OCI-LY7 (cell line): Measurements from ENCODE around the gene DICER1. TPM values are rescaled to one million over a fixed set of nuclear protein-coding genes. Genes with fewer than 3 reads are reported as not detected.

Experiments
- BruUV-seq: library from RNA; stranded (reverse); fragments of 400-500 nt; replicated peaks from 2 replicates; lab custom pipeline; 2021; lab: Mats Ljungman, UMichigan
- CTCF ChIA-PET: fragments of 300-600 bp; sonication (Branson Sonifier 250); formaldehyde crosslinking; loops from one replicate; lab custom pipeline; 2022; ENCODE audit warnings: antibody characterized with exemption; ENCODE audit not compliant: unreplicated experiment; lab: Charles Lee
- POLR2A ChIA-PET: fragments of 300-600 bp; sonication (Branson Sonifier 250); formaldehyde crosslinking; loops from one replicate; lab custom pipeline; 2022; ENCODE audit warnings: antibody characterized with exemption; lab: Charles Lee
- DNase-seq: peaks from one replicate; pipeline ENCODE4 v3.0.0-alpha.2; 2015; ENCODE audit warnings: low spot score
- H2AFZ ChIP-seq: fragments of 200-600 bp; sonication (generic), shearing (Covaris generic); 2 replicates; pipeline ENCODE4 v1.6.1; 2014; ENCODE audit warnings: mild to moderate bottlenecking, antibody characterized with exemption, low read length, moderate library complexity
- H3K27ac ChIP-seq: fragments of 200-600 bp; sonication (generic); 2 replicates; pipeline ENCODE4 v1.5.1; 2014; ENCODE audit warnings: mixed run types, low read depth, mild to moderate bottlenecking, moderate library complexity, low read length, inconsistent platforms; ENCODE audit not compliant: poor library complexity, severe bottlenecking
- H3K36me3 ChIP-seq: fragments of 200-600 bp; sonication (generic); 2 replicates; pipeline ENCODE4 v1.6.1; 2014; ENCODE audit warnings: mild to moderate bottlenecking, antibody characterized with exemption, low read length, moderate library complexity, mixed read lengths; ENCODE audit not compliant: insufficient read depth
- H3K4me1 ChIP-seq: fragments of 200-600 bp; sonication (generic); 2 replicates; pipeline ENCODE4 v1.5.1; 2014; ENCODE audit warnings: mild to moderate bottlenecking, low read length; ENCODE audit not compliant: insufficient read depth, poor library complexity, severe bottlenecking
- H3K4me2 ChIP-seq: fragments of 200-600 bp; sonication (generic); 2 replicates; pipeline ENCODE4 v1.6.1; 2014; ENCODE audit warnings: mild to moderate bottlenecking, low read length
- H3K4me3 ChIP-seq: fragments of 200-600 bp; sonication (generic); 2 replicates; pipeline ENCODE4 v1.5.1; 2014; ENCODE audit warnings: mild to moderate bottlenecking, low read depth, low read length; ENCODE audit not compliant: poor library complexity, severe bottlenecking
- H3K79me2 ChIP-seq: fragments of 200-600 bp; sonication (generic); 2 replicates; pipeline ENCODE4 v1.6.1; 2016; ENCODE audit warnings: low read depth, mild to moderate bottlenecking, low read length, moderate library complexity, mixed read lengths; ENCODE audit not compliant: insufficient read depth
- H3K9me2 ChIP-seq: fragments of 200-600 bp; sonication (generic); 2 replicates; pipeline ENCODE4 v1.6.1; 2016; ENCODE audit warnings: mild to moderate bottlenecking, low read length, mixed read lengths; ENCODE audit not compliant: insufficient read depth
- H3K9me3 ChIP-seq: fragments of 200-600 bp; sonication (generic); 2 replicates; pipeline ENCODE4 v1.6.1; 2014; ENCODE audit warnings: mild to moderate bottlenecking, mixed run types, low read length, mixed read lengths
- H4K20me1 ChIP-seq: fragments of 200-600 bp; sonication (generic); 2 replicates; pipeline ENCODE4 v1.6.1; 2014; ENCODE audit warnings: mild to moderate bottlenecking, antibody characterized with exemption, low read length, moderate library complexity, mixed read lengths; ENCODE audit not compliant: insufficient read depth
- EZH2phosphoT487 ChIP-seq: fragments of 200-600 bp; sonication (generic); IDR thresholded peaks from 2 replicates; pipeline ENCODE4 v1.6.1; 2018; ENCODE audit warnings: low read depth, borderline replicate concordance, mild to moderate bottlenecking, mixed run types, antibody characterized with exemption, low read length, moderate library complexity, mixed read lengths
- intact Hi-C: fragments of 100-400 bp; cut with micrococcal nuclease; formaldehyde crosslinking; loops from one replicate; pipeline ENCODE4 v1.10.0; 2022; ENCODE audit not compliant: unreplicated experiment
- total RNA-seq, 2 experiments: library from RNA; depleted of rRNA in 1 of 2; stranded (reverse); fragments of >200 nt in 1 of 2; shearing (Covaris generic) in 1 of 2; gene quantifications; 2 replicates each; pipeline ENCODE4 v1.2.3, GENCODE V29; 2014 to 2022
- TF ChIP-seq, protein P1 (sequence below): fragments of 200-600 bp; sonication (generic); conservative IDR thresholded peaks from 2 replicates; pipeline ENCODE4 v1.5.1; 2014; ENCODE audit warnings: mild to moderate bottlenecking, antibody characterized with exemption, low read length, moderate library complexity, mixed read lengths

Gene DICER1
- total RNA-seq, 2 experiments from 2014 or later, result 60.3 to 62.2 TPM

GRCh38 chr14:95155045-95155444, 2.3 kb downstream of the DICER1 start:
- Histone ChIP-seq H3K9me3 (peaks cover 5% of the 10 kb centered on the region; the same call in 1 of the 2 replicates), H3K4me3 (peak overlapping the region; percentile 78), H3K4me1 (peaks cover 57% of the 10 kb centered on the region), H3K36me3 (peaks cover 9% of the 10 kb centered on the region), H3K79me2 (peaks cover 67% of the 10 kb centered on the region), H3K4me2 (peak overlapping the region; percentile 80), H2AFZ (no peak overlapping the region), H3K9me2 (no peaks in the 10 kb centered on the region), H4K20me1 (peaks cover 34% of the 10 kb centered on the region), H3K27ac (no peak overlapping the region)
- CTCF ChIA-PET, result no interaction called here
- intact Hi-C loops, result loop anchor here (5.0 to 10.0 kb wide), 3 partner anchors 110 to 1200 kb away; no protein-coding TSS in a partner anchor
- no TSS peak for BruUV-seq
- no peak for TF ChIP-seq EZH2phosphoT487
- TF ChIP-seq, protein P1, sequence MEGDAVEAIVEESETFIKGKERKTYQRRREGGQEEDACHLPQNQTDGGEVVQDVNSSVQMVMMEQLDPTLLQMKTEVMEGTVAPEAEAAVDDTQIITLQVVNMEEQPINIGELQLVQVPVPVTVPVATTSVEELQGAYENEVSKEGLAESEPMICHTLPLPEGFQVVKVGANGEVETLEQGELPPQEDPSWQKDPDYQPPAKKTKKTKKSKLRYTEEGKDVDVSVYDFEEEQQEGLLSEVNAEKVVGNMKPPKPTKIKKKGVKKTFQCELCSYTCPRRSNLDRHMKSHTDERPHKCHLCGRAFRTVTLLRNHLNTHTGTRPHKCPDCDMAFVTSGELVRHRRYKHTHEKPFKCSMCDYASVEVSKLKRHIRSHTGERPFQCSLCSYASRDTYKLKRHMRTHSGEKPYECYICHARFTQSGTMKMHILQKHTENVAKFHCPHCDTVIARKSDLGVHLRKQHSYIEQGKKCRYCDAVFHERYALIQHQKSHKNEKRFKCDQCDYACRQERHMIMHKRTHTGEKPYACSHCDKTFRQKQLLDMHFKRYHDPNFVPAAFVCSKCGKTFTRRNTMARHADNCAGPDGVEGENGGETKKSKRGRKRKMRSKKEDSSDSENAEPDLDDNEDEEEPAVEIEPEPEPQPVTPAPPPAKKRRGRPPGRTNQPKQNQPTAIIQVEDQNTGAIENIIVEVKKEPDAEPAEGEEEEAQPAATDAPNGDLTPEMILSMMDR, result no peak
- POLR2A ChIA-PET, result interaction anchor here (0.6 to 1.8 kb wide), 3 partner anchors 11 to 675 kb away, joined by 3 to 7 read pairs (median 5); no protein-coding TSS in a partner anchor
- no peak for DNase-seq

DNA sequence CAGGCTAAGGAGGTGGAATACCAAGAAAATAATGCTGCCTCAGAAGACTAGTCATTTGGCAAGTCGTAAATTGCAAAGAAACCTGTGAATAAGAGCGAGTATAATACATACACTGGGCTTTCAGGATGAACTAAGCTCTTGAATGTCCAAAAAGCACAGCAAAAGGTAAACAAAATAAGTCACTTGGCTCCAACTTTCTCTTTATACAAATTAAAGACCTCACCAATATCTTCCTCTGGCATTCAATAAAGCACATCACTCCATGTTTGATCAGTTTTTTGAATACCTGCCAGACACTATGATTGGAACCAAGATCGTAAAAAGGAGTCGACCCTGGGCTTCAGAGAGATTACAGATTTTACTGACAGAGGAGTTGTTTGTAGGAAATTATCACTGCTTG, 3.5 kb downstream of the DICER1 start:
- no peak for DNase-seq
- Histone ChIP-seq H3K79me2 (peaks cover 79% of the 10 kb centered on the region), H4K20me1 (peaks cover 34% of the 10 kb centered on the region), H3K9me2 (no peaks in the 10 kb centered on the region), H3K36me3 (peaks cover 9% of the 10 kb centered on the region), H3K27ac (no peak overlapping the region), H2AFZ (no peak overlapping the region), H3K9me3 (peaks cover 5% of the 10 kb centered on the region; the same call in 1 of the 2 replicates), H3K4me3 (no peak overlapping the region), H3K4me1 (peaks cover 56% of the 10 kb centered on the region), H3K4me2 (peak overlapping the region; percentile 80)
- intact Hi-C loops, result loop anchor here (10.0 kb wide), 2 partner anchors 111 to 1199 kb away; no protein-coding TSS in a partner anchor
- ChIA-PET POLR2A (interaction anchor here (0.7 to 1.4 kb wide), 2 partner anchors 11 to 65 kb away, joined by 4 to 6 read pairs; no protein-coding TSS in a partner anchor), CTCF (no interaction called here)
- BruUV-seq, result no TSS peak
- TF ChIP-seq EZH2phosphoT487, result no peak
- TF ChIP-seq, protein P1, result no peak

DNA sequence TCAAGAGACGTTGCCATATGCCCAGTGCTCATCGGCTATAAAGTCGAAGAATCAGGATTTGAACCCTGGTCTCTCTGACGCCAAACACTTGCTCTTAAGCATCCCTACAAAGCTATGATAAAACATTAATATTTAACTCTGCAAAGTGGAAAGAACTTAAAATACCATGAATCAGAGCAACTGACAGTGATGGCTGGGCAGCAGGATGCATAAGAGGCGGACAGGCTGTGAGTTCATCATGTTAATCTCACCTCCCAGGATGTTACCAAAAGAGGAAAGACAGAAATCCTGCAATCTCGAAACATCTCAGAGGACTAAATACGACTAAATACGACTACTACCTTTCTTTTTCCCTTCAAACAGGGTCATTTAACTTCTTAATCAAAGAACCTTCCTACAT, 5.8 kb downstream of the DICER1 start:
- BruUV-seq, result no TSS peak
- peak overlapping the region; percentile 23 for H3K4me2 ChIP-seq
- POLR2A ChIA-PET, result interaction anchor here (0.5 to 0.7 kb wide), 2 partner anchors 99 to 275 kb away, joined by 4 to 6 read pairs; no protein-coding TSS in a partner anchor

More for the DNA sequence above, 5.8 kb downstream of the DICER1 start:
- H3K4me3 ChIP-seq, result no peak overlapping the region
- no peak for DNase-seq
- intact Hi-C loops, result loop anchor here (10.0 kb wide), 2 partner anchors 113 to 1197 kb away; no protein-coding TSS in a partner anchor
- H3K9me2 ChIP-seq, result no peaks in the 10 kb centered on the region
- H3K27ac ChIP-seq, result no peak overlapping the region
- CTCF ChIA-PET, result no interaction called here
- peaks cover 47% of the 10 kb centered on the region for H3K4me1 ChIP-seq
- H3K79me2 ChIP-seq, result peaks cover 100% of the 10 kb centered on the region
- peaks cover 19% of the 10 kb centered on the region for H3K36me3 ChIP-seq
- H4K20me1 ChIP-seq, result peaks cover 34% of the 10 kb centered on the region
- peaks cover 10% of the 10 kb centered on the region for H3K9me3 ChIP-seq
- no peak overlapping the region for H2AFZ ChIP-seq
- TF ChIP-seq, protein P1, result no peak
- TF ChIP-seq EZH2phosphoT487, result no peak
